HFFc6 (cell line): ENCODE measurements around the gene DPP6. TPM values are rescaled to one million over a fixed set of nuclear protein-coding genes. Genes with fewer than 3 reads are reported as not detected.

Experiments
- DNase-seq: peaks from one replicate; pipeline ENCODE4 v3.0.0-alpha.2; 2018
- H3K27ac Mint-ChIP-seq: 2 replicates; pipeline ENCODE4 v1.8.0; 2020; ENCODE audit warnings: mild to moderate bottlenecking, mixed read lengths
- H3K27me3 Mint-ChIP-seq: 2 replicates; pipeline ENCODE4 v1.8.0; 2021; ENCODE audit warnings: mild to moderate bottlenecking, moderate library complexity, mixed read lengths; ENCODE audit not compliant: insufficient read depth
- H3K36me3 Mint-ChIP-seq: 2 replicates; pipeline ENCODE4 v1.8.0; 2021; ENCODE audit warnings: low read depth, mixed read lengths
- H3K4me1 Mint-ChIP-seq: 2 replicates; pipeline ENCODE4 v1.8.0; 2020; ENCODE audit warnings: low read depth, mixed read lengths
- H3K4me3 Mint-ChIP-seq: 2 replicates; pipeline ENCODE4 v1.8.0; 2020; ENCODE audit warnings: mild to moderate bottlenecking, moderate library complexity, mixed read lengths
- H3K9me3 Mint-ChIP-seq: 2 replicates; pipeline ENCODE4 v1.8.0; 2020; ENCODE audit warnings: mild to moderate bottlenecking, mixed read lengths
- CTCF ChIP-seq: fragments of 200-600 bp; sonication (generic); IDR thresholded peaks from 2 replicates; pipeline ENCODE4 v1.5.0; 2021; ENCODE audit warnings: antibody characterized with exemption, mild to moderate bottlenecking
- total RNA-seq, 6 experiments: library from RNA; stranded (reverse); fragmentation: NEBNext Ultra II Directional; extraction: Animal tissue kit (Norgen Biotek cat#: 25700); gene quantifications; 2 replicates in 1 of 6; 3 replicates in 5 of 6; pipeline ENCODE4 v1.2.3, GENCODE V29; 2021

The DPP6 gene
- total RNA-seq, 6 experiments from 2014 or later, result not detected

- no peak for TF ChIP-seq CTCF
- Mint-ChIP-seq H3K9me3 (peaks cover 36% of the 10 kb centered on the region), H3K4me1 (no peaks in the 10 kb centered on the region), H3K36me3 (no peaks in the 10 kb centered on the region), H3K27me3 (no peaks in the 10 kb centered on the region), H3K27ac (no peak overlapping the region), H3K4me3 (no peak overlapping the region)
- no peak for DNase-seq
These were observed 428.6 kb downstream of the DPP6 start for GRCh38 chr7:154480817-154481216.

DNA sequence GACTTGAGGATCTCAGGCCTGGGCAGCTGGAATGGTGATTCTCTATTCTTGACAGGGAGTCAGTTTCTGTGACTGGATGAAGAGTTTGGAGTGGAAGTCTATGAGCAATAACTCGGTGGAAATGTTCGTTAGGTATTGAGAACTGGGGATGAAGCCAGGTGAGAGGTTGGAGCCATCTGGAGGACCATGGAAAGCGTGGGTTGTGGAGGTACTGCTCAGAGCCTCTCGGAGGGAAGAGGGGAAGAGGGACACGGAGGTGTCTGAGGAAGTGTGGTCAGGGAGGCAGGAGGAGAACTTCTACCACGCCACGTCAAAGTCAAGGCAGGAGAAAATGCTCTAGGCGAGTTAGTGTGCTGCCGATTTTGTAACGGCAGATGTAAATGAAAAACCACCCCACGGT is 430.7 kb downstream of the DPP6 start:
- Mint-ChIP-seq H3K4me1 (no peaks in the 10 kb centered on the region), H3K36me3 (no peaks in the 10 kb centered on the region), H3K27ac (no peak overlapping the region), H3K4me3 (no peak overlapping the region), H3K9me3 (peaks cover 42% of the 10 kb centered on the region), H3K27me3 (no peaks in the 10 kb centered on the region)
- no peak for TF ChIP-seq CTCF
- no peak for DNase-seq

GRCh38 chr7:154484406-154484805 is 432.2 kb downstream of the DPP6 start:
- TF ChIP-seq CTCF, result no peak
- H3K4me1 Mint-ChIP-seq, result no peaks in the 10 kb centered on the region
- H3K27ac Mint-ChIP-seq, result no peak overlapping the region
- no peak overlapping the region for H3K4me3 Mint-ChIP-seq
- peaks cover 48% of the 10 kb centered on the region for H3K9me3 Mint-ChIP-seq
- DNase-seq, result no peak
- H3K27me3 Mint-ChIP-seq, result no peaks in the 10 kb centered on the region
- H3K36me3 Mint-ChIP-seq, result no peaks in the 10 kb centered on the region

- no peak overlapping the region for H3K27ac Mint-ChIP-seq
- DNase-seq, result no peak
- no peaks in the 10 kb centered on the region for H3K4me1 Mint-ChIP-seq
- H3K36me3 Mint-ChIP-seq, result no peaks in the 10 kb centered on the region
- H3K4me3 Mint-ChIP-seq, result no peak overlapping the region
- peaks cover 53% of the 10 kb centered on the region for H3K9me3 Mint-ChIP-seq
- no peaks in the 10 kb centered on the region for H3K27me3 Mint-ChIP-seq
- TF ChIP-seq CTCF, result no peak
These were observed 432.7 kb downstream of the DPP6 start for GRCh38 chr7:154484943-154485342.

GRCh38 chr7:154489897-154490296 is 437.7 kb downstream of the DPP6 start:
- DNase-seq, result no peak
- TF ChIP-seq CTCF, result no peak
- H3K27ac Mint-ChIP-seq, result no peak overlapping the region
- no peaks in the 10 kb centered on the region for H3K36me3 Mint-ChIP-seq
- H3K4me1 Mint-ChIP-seq, result no peaks in the 10 kb centered on the region
- H3K9me3 Mint-ChIP-seq, result peaks cover 71% of the 10 kb centered on the region
- no peak overlapping the region for H3K4me3 Mint-ChIP-seq
- no peaks in the 10 kb centered on the region for H3K27me3 Mint-ChIP-seq

DNA sequence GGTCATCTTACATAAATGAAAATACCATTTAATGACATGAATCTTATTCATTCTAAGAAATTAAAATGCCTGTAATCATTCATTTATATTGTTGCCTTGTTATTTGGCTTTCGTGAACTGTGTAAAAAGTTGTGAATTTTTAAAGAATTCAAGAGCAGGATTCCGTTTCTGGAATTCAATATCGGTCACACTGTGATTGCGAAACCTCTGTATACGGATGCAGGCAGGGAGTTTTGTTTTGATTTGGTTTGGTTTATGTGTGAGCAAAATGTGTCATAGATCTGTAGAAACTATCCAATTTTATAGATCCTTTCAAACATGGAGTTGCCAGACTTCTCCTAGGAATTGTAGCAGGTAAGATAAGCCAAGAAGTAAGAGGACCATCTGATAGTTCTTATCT is 441.4 kb downstream of the DPP6 start:
- Mint-ChIP-seq H3K4me3 (no peak overlapping the region), H3K27ac (no peak overlapping the region), H3K36me3 (no peaks in the 10 kb centered on the region), H3K4me1 (no peaks in the 10 kb centered on the region), H3K27me3 (no peaks in the 10 kb centered on the region), H3K9me3 (peaks cover 49% of the 10 kb centered on the region)
- no peak for DNase-seq
- no peak for TF ChIP-seq CTCF
